ENCODE results near the gene EIF3CL. TPM values are rescaled to one million over a fixed set of nuclear protein-coding genes. Genes with fewer than 3 reads are reported as not detected.
"Not testable (repeated sequence)": the region's sequence is repeated elsewhere in the genome, so short reads cannot be mapped to it uniquely, and the experiment has no call there.

The EIF3CL gene
- total RNA-seq, 1 experiment from 2014 or later, result 80.4 TPM

DNA sequence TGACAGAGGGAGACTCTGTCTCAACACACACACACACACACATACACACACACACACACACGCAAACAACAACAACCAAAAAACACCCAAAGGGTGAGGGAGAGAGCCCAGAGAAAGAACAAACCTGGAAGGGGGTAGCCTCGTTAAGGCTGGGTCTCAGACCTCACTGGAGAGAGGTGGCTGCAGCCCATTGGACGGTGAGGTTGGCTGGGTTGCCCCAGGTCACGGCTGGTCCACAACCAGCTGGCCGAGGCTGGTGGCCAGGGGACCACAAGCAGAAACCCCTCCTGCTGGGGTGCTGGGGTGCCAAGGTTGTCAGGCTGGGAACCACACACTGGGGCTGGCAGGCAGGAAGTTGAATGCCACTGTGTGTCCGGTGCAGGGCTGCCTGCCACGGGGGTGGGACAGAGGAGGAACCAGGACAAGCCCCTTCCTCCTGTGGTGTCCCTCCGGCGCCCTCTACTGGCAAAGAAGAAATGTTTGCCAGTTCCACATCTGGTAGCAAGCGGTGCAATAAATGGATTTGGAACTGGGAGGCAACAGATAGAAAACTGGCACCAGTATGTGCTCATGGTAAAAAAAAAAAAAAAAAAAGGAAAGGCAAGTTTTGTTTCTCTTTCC lies 22.5 kb upstream of the EIF3CL start:
- not testable (repeated sequence) for BruUV-seq (replicated peaks)

GRCh38 chr16:28421071-28421750 lies 17.6 kb upstream of the EIF3CL start:
- H4K20me1 ChIP-seq (ENCODE audit: low read length); POLR2A ChIA-PET (ENCODE audit: unreplicated experiment); H3K36me3 ChIP-seq (ENCODE audit: low read depth, low read length); H3K4me1 ChIP-seq (ENCODE audit: insufficient read depth, low read length); CTCF ChIA-PET; H2AFZ ChIP-seq (ENCODE audit: low read length); DNase-seq; H3K79me2 ChIP-seq (ENCODE audit: low read length); H3K9me2 ChIP-seq (replicated peaks; ENCODE audit: low read length); H3K27ac ChIP-seq (ENCODE audit: low read length); H3K27me3 ChIP-seq (ENCODE audit: low read length); H3K9me3 ChIP-seq (ENCODE audit: low read length); H3K4me3 ChIP-seq (ENCODE audit: low read length); H3K4me2 ChIP-seq (ENCODE audit: low read length); intact Hi-C loops (cut with micrococcal nuclease); H3K9ac ChIP-seq (ENCODE audit: low read length); H3F3A ChIP-seq (ENCODE audit: low read length, unreplicated experiment); BruUV-seq (replicated peaks): not testable (repeated sequence)
- ATAC-seq, result peak; percentile 68

More for the DNA sequence above, 22.5 kb upstream of the EIF3CL start:
- H3K4me1 ChIP-seq (ENCODE audit: insufficient read depth, low read length); H3K79me2 ChIP-seq (ENCODE audit: low read length); H4K20me1 ChIP-seq (ENCODE audit: low read length); H3K36me3 ChIP-seq (ENCODE audit: low read depth, low read length); H3K27ac ChIP-seq (ENCODE audit: low read length); H3K27me3 ChIP-seq (ENCODE audit: low read length); CTCF ChIA-PET; H3F3A ChIP-seq (ENCODE audit: low read length, unreplicated experiment); H3K4me3 ChIP-seq (ENCODE audit: low read length); H2AFZ ChIP-seq (ENCODE audit: low read length); H3K9me2 ChIP-seq (replicated peaks; ENCODE audit: low read length); H3K9me3 ChIP-seq (ENCODE audit: low read length); H3K4me2 ChIP-seq (ENCODE audit: low read length); DNase-seq; POLR2A ChIA-PET (ENCODE audit: unreplicated experiment); intact Hi-C loops (cut with micrococcal nuclease); H3K9ac ChIP-seq (ENCODE audit: low read length): not testable (repeated sequence)
- ATAC-seq, result peak; percentile 83

GRCh38 chr16:28417033-28417432 lies 13.4 kb upstream of the EIF3CL start:
- H2AFZ ChIP-seq (ENCODE audit: low read length); CTCF ChIA-PET; H3K27me3 ChIP-seq (ENCODE audit: low read length); H3K4me3 ChIP-seq (ENCODE audit: low read length); H3K4me1 ChIP-seq (ENCODE audit: insufficient read depth, low read length); H3K9me2 ChIP-seq (replicated peaks; ENCODE audit: low read length); H3F3A ChIP-seq (ENCODE audit: low read length, unreplicated experiment); H4K20me1 ChIP-seq (ENCODE audit: low read length); intact Hi-C loops (cut with micrococcal nuclease); POLR2A ChIA-PET (ENCODE audit: unreplicated experiment); BruUV-seq (replicated peaks); H3K79me2 ChIP-seq (ENCODE audit: low read length); H3K27ac ChIP-seq (ENCODE audit: low read length); H3K36me3 ChIP-seq (ENCODE audit: low read depth, low read length); H3K9ac ChIP-seq (ENCODE audit: low read length); DNase-seq; H3K4me2 ChIP-seq (ENCODE audit: low read length); H3K9me3 ChIP-seq (ENCODE audit: low read length); ATAC-seq: not testable (repeated sequence)

- H3K79me2 ChIP-seq (ENCODE audit: low read length); H3K9ac ChIP-seq (ENCODE audit: low read length); BruUV-seq (replicated peaks); H3K27ac ChIP-seq (ENCODE audit: low read length); H3K9me3 ChIP-seq (ENCODE audit: low read length); ATAC-seq; H3K4me1 ChIP-seq (ENCODE audit: insufficient read depth, low read length); H3K9me2 ChIP-seq (replicated peaks; ENCODE audit: low read length); H2AFZ ChIP-seq (ENCODE audit: low read length); DNase-seq; H3K4me2 ChIP-seq (ENCODE audit: low read length); H4K20me1 ChIP-seq (ENCODE audit: low read length); CTCF ChIA-PET; H3K4me3 ChIP-seq (ENCODE audit: low read length); H3K27me3 ChIP-seq (ENCODE audit: low read length); H3F3A ChIP-seq (ENCODE audit: low read length, unreplicated experiment); intact Hi-C loops (cut with micrococcal nuclease); POLR2A ChIA-PET (ENCODE audit: unreplicated experiment); H3K36me3 ChIP-seq (ENCODE audit: low read depth, low read length): not testable (repeated sequence)
Measured at GRCh38 chr16:28414530-28414929, 10.9 kb upstream of the EIF3CL start.

DNA sequence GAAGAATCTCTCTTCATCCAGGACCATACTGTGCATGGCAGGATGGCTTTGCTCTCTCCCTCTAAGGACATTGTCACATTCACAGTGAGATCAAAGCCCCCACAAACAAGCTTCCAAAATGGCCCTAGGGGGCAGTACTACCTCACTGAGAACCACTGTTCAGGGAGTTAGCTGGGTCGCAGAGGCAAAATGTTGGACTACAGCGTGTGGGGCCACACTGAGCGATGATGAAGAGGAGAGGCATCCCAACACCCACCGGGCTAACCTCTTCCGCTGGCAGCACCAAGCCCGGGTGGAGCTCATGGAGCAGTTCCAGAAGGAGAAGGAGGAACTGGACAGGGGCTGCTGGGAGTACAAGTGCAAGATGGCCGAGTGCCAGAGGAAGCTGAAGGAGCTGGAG lies 9.9 kb upstream of the EIF3CL start:
- H3K36me3 ChIP-seq (ENCODE audit: low read depth, low read length); POLR2A ChIA-PET (ENCODE audit: unreplicated experiment); H3K4me2 ChIP-seq (ENCODE audit: low read length); ATAC-seq; H3K79me2 ChIP-seq (ENCODE audit: low read length); H3K4me3 ChIP-seq (ENCODE audit: low read length); H3K9me2 ChIP-seq (replicated peaks; ENCODE audit: low read length); H3K27me3 ChIP-seq (ENCODE audit: low read length); CTCF ChIA-PET; BruUV-seq (replicated peaks); DNase-seq; H3K9ac ChIP-seq (ENCODE audit: low read length); H2AFZ ChIP-seq (ENCODE audit: low read length); H3K4me1 ChIP-seq (ENCODE audit: insufficient read depth, low read length); H3K9me3 ChIP-seq (ENCODE audit: low read length); intact Hi-C loops (cut with micrococcal nuclease); H3F3A ChIP-seq (ENCODE audit: low read length, unreplicated experiment); H4K20me1 ChIP-seq (ENCODE audit: low read length); H3K27ac ChIP-seq (ENCODE audit: low read length): not testable (repeated sequence)

- intact Hi-C loops (cut with micrococcal nuclease); H3K9ac ChIP-seq (ENCODE audit: low read length); CTCF ChIA-PET; BruUV-seq (replicated peaks); H2AFZ ChIP-seq (ENCODE audit: low read length); POLR2A ChIA-PET (ENCODE audit: unreplicated experiment); H3K36me3 ChIP-seq (ENCODE audit: low read depth, low read length); H3K27ac ChIP-seq (ENCODE audit: low read length); H3K9me2 ChIP-seq (replicated peaks; ENCODE audit: low read length); H3K4me2 ChIP-seq (ENCODE audit: low read length); H3K27me3 ChIP-seq (ENCODE audit: low read length); H4K20me1 ChIP-seq (ENCODE audit: low read length); DNase-seq; H3K9me3 ChIP-seq (ENCODE audit: low read length); H3K79me2 ChIP-seq (ENCODE audit: low read length); ATAC-seq; H3K4me1 ChIP-seq (ENCODE audit: insufficient read depth, low read length); H3K4me3 ChIP-seq (ENCODE audit: low read length); H3F3A ChIP-seq (ENCODE audit: low read length, unreplicated experiment): not testable (repeated sequence)
Measured at GRCh38 chr16:28392054-28392453, 11.6 kb downstream of the EIF3CL start.
